Stimulated activated naive CD4-positive, alpha-beta T cell treated with Interleukin-2 at 50 U/mL for 16 hours (primary cell): ENCODE data around the gene CABLES2.
"Not testable (repeated sequence)": the region's sequence is repeated elsewhere in the genome, so short reads cannot be mapped to it uniquely, and the experiment has no call there.

Experiments used
- DNase-seq: peaks from one replicate; lab custom pipeline; 2025; lab: John Stamatoyannopoulos, UW

Gene CABLES2

GRCh38 chr20:62433658-62434497 lies 26.8 kb upstream of the CABLES2 start:
- no peak for DNase-seq

GRCh38 chr20:62430866-62431447 lies 23.9 kb upstream of the CABLES2 start:
- DNase-seq = no peak

- no peak for DNase-seq
Measured at GRCh38 chr20:62430311-62430853, 23.3 kb upstream of the CABLES2 start.

DNA sequence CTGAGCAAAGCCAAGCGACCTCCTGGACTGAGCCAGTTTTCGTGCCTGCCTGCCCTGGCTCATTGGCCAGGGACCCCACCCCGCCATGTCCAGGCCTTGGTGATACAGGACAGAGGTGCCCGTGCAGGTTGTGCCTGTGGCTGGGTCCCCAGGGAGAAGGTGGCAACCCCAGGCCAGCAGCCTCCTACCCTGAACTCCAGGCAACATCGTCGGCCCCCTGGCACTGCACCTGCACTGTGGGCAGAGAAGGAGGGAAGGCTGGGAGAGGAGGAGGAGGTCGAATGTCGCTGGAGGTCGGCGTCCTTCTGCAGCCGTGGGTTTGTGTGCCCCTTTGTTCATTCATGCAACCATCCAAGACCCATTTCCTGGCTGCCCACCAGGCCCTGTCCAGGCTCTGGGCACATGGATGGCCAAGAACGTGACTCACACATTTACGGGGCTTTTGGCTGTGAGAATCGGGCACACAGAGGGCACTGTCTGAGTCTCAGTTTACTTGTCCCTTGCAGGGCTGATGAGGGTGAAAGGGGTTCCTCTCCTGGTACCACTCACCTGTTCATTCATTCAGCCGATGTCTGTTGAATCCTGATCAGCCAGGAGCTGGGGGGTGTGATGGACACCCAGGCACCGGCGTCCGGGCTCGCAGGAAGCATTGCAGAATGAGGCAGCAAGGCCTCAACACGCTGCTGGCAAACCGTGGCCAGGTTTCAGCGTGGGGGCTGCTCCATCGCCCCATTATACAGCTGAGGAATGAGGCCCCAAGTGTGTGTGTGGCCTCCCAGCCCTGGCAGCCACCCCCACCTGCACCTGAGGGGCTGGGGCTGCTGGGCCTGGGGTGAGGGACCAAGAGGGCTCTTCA lies 22.6 kb upstream of the CABLES2 start:
- DNase-seq = no peak

GRCh38 chr20:62428396-62429295 lies 21.6 kb upstream of the CABLES2 start:
- no peak for DNase-seq

DNA sequence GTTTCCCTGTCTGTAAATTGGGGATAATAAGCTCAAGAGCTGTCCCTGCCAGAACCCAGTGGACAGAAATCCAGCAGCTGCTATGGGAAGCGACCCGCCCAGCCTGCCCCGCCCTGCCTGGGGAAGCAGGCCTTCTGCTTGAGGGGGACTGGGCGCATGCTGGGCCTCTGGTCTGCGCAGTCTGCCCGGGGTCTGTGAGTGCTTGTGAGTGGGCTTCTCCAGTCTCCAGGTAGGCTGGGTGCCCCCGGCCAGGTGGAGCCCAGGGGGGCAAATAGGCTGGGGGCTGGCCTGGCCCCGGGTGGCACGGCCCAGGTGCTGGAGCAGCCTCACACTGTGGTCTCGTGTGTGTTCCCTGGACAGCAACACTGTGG lies 20.9 kb upstream of the CABLES2 start:
- no peak for DNase-seq

DNA sequence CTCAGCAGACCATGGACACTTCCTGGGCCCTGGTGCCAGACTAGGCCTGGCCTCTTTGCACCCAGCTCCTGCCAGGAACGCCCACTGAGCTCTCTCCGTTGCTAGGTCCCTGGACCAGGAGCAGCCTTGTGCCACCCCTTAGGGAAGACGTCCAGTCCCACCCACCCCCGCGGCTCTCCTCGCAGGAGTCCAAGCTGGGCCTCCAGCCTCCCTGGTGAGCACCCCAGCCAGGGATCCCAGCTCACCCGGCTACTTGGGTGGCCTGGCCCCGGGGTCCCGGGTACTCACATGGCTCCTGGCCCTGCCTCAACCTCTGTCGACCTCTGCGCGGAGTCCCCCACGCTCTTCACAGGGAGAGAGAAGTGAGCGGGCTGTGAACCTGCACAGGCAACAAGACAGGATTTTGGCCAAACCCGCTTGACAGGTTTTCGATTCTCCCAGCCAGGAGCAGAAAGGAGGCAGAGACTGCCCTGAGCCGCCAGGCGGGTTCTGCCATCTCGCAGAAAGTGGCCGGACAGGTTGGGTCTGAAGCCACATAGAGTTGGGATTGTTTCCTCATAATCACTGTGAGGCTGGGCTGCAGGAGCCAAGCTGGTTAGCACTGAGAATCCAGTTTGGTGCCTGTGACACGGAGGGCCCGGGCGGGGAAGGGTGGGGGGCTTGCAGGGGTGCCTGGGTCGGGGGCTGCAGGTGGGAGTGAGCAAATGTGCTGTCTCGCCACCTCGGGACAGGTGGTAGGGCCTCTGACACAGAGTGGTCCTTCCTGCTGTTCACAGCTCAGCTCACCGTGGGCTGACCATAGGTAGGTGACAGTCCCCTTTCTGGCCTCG lies 20.3 kb upstream of the CABLES2 start, which contains the start of gene RBBP8NL:
Gene RBBP8NL, minus strand, starts transcription at position 368 of the 830 bp plus-strand sequence. CDS start 7,892 bp downstream, outside the sequence.
- DNase-seq = no peak

DNA sequence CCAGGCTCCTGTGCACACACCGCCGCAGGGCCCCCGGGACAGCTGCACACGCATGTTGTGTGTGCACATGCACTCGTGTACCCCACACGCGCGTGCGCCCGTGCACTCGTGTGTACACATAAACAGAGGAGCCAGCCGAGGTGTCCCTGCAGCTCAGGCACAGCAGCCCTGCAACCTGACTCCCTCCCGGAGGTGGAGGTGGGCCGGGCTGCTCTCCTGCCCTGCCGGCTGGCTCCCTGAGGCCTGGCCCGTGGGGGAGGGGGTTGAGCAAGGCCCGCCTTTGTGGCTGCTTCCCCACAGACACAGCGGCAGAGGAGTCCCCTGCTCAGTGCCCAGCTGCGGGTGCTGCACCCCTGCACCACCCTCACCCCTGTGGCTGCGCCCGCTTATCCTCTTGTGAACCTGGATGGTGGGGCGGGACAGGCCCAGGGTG lies 19.6 kb upstream of the CABLES2 start:
- DNase-seq = no peak

- DNase-seq = not testable (repeated sequence)
Measured at GRCh38 chr20:62426059-62426348, 18.9 kb upstream of the CABLES2 start.

GRCh38 chr20:62425281-62426058 lies 18.4 kb upstream of the CABLES2 start:
- no peak for DNase-seq

GRCh38 chr20:62424249-62425107 lies 17.4 kb upstream of the CABLES2 start:
- no peak for DNase-seq

DNA sequence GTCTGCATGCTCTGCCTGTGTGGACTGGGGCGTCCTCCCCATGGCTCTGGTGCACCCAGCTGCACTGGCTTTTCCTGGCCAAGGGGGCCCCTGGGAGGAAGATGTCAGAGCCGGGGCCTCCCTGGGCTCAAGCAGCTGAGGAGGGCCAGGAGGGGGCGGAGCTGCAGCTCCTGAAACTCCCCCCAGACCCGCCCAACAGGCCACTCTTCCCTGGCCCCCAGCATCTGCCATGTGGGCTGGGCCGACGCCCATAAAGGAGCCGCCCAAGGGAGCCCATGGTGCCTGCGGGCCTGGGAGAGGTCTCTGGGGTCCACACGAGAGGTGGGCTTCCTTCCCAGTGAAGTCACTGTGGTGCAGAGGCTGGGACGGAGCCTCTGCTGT lies 16.2 kb upstream of the CABLES2 start:
- no peak for DNase-seq

GRCh38 chr20:62422636-62423325 lies 15.7 kb upstream of the CABLES2 start:
- no peak for DNase-seq

DNA sequence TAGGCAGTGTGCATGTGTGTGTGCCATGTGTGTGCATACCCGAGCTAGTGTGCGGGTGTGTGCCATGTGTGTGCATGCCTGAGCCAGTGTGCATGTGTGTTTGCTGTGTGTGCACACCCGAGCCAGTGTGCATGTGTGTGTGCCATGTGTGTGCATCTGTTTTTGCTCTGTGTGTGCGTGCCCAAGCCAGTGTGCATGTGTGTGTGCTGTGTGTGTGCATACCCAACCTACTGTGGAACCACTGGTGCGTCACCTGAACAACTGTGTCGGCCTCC lies 14.6 kb upstream of the CABLES2 start:
- DNase-seq = no peak

- no peak for DNase-seq
Measured at GRCh38 chr20:62420846-62421715, 14.0 kb upstream of the CABLES2 start.

GRCh38 chr20:62419759-62420158 lies 12.7 kb upstream of the CABLES2 start:
- no peak for DNase-seq

- no peak for DNase-seq
Measured at GRCh38 chr20:62418709-62419487, 11.8 kb upstream of the CABLES2 start.
